Activated CD4-positive, alpha-beta T cell treated with anti-CD3 and anti-CD28 coated beads for 1 hour (primary cell): ENCODE data around the gene MGAM2.

Source experiments
- DNase-seq: peaks from one replicate; pipeline ENCODE4 v3.0.0-alpha.2; 2020

The MGAM2 gene

DNA sequence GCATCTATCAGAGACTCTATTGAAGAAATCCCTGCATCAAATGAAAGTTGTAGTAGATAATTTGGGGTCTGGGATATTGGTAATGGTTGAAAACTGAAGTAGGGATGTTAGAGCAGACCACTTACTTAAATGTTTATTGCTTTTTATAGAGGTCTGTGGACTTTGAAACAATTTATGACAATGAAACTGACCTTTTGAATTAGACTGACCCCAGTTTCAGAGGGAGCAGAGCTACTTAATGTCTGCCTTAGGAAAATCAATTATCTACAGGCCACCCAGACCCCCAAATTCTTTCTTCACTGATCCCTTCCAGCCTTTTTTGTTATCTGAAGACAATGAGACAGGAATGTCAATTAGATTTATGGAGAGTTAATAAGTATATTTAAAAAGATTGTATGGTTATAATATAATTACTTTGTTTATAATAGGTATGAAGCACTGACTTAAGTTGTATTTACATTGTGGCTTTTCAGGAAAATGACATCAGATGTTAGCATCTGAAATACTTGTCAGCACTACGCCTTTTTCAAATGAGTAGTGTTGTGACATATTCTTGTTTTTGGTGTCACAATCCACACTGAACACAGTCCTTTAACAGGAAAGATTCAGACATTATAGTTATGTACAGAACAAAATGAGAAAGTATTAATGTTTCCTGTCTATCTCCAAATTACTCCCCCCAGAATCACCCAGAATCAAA is 13.9 kb downstream of the MGAM2 start:
- no peak for DNase-seq

DNA sequence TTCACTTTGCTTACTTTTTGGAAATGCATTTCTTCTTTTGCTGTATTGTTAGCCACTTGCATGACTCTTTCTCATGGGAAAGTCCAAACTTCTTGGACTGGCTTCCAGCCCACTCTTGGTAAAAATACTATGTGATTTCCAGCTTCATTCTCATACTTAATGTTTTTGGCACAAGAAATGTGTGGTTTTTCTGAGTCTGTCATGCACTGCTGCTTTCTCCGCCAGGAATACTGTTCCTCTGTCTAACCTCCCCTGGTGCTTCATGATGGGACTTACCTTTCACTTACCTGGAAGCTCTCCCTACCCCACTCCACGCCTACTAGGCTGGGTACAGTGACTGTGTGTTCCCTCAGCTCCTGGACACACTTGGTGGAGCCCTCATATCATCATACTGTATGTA is 18.7 kb downstream of the MGAM2 start:
- no peak for DNase-seq

DNA sequence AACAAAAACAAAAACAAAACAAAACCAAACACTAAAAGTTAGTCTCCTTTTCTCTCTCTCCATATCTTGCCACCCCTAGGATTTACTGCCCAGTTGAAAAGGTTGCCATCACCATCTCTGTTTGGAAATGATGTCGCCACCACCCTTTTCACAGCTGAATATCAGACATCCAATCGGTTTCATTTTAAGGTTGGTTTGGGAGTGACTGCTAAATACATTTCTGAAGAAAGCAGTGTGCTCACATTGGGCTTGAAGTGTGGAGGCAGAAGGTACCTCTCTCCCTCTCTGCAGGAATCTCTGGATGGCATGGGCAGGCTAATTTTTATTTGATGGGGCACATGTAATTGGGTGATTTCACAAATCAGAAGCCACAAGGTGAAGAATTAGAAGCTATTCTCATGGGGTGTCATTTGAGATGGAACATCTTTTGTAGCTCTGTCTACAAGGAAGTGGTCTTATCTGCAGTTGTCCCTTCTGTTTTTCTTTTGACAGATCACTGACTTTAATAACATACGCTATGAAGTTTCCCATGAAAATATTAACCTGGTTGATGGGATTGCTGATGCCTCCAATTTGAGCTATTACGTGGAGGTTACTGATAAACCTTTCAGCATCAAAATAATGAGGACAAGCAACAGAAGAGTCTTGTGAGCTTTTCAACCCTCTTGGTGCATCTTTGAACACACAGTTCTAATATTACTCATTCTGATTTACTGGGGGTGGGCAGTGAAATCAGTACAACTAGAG is 20.1 kb downstream of the MGAM2 start:
- DNase-seq = no peak

DNA sequence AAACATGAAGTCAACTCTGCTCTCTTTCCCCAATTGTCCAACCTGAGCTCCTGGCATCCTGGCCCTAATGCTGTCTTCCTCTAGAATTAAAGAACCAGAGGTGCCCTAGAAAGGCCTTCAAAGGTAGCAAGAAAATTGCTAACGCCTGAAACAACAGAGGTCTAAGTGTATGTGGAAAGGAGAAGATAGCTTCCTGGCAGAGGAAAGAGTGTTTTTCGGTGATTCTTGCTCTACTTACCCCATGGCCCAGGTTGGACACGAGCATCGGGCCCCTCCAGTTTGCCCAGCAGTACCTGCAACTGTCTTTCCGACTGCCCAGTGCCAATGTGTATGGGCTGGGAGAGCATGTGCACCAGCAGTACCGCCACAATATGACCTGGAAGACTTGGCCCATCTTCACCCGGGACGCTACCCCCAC is 22.2 kb downstream of the MGAM2 start:
- no peak for DNase-seq

DNA sequence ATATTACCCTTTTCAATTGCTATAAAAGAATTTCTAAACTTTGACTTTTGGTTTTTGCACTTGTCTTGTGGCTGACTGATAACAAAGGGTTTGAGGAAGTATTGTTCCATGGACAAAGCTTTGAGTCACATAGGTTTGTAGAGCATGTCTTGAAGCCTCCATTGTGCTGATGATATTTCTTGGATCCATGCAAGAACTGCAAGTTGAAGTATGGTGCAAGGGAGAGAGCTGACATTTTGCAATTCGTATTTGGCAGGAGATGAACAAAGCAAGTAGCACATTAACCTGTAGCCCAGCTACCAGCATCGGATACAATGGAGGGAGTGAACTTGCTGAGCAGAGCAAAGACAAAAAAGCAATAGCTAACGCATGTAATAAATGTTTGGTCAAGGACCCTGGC is 23.4 kb downstream of the MGAM2 start:
- no peak for DNase-seq

DNA sequence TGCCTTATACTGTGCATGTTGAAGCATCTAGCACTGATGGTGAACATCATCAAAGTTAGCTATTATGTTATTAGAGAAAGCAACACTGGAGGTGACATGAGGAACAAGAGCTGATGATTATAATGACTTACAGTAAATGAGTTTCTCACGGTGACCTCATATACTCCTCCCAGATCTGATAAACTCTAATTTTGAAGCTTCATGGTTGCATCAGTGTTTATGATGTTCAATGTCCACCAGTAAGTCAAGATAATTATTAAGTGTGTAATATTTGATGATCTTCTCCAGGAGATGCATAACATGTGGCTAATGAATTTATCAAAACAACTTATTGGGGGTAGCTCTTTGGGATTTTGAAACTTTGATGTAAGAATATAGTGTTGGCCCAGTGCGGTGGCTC is 27.5 kb downstream of the MGAM2 start:
- DNase-seq = no peak

DNA sequence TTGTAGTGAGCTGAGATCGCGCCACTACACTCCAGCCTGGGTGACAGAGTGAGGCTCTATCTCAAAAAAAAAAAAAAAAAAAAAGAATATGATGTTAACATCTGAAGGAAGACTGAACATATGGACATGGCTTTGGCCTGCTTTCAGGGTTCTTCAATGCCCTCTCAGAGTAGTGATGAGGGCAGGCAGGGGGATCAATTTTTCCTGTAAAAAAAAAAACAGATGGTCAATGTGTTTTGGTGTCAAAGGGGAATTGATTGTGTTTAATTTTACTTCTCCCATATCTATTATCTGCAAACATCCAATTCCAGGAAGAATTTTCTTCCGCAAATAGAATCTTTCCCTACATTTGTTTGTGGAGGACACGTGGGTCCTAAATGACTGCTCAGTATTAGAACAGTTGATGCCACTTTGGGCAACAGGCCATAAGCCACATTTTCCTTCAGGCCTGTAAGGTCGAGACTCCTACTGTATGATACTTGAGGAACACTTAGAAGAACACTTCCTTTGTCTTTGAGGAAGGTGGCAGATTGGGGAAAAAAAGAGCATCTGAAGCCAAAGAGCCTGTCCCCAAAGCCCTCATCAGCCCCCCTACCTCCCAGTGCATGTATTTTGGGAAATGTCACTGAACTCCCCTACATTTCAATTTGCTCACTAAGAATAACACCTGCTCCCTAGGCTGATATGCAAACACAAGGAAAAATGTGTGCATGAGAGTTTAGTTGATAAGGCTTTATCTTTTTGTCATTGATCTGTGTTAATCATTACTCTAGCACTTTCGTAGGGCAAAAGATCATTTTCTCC is 28.3 kb downstream of the MGAM2 start:
- no peak for DNase-seq

DNA sequence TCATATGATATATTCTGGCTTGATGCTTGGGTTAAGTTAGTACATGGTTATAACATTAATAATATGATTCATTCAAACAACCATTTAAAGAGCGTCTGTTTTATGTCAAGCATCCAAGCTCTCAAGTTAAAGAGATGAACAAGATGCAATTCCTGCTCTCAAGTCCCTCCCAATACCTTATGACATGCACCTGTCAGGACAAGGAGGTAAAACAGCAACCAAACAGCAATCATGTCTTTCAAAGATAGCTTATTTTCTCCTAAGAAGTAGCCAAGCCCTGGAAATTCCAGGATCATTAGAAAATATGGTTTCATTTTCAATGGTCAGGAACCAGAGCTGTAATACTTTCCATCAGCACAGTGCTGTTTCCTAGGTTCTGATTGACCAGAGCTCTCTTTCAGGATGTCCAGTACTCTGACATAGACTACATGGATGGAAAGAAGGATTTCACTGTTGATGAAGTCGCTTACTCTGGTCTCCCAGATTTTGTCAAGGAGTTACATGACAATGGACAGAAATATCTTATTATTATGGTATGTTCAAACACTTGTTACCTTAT is 29.0 kb downstream of the MGAM2 start:
- no peak for DNase-seq

DNA sequence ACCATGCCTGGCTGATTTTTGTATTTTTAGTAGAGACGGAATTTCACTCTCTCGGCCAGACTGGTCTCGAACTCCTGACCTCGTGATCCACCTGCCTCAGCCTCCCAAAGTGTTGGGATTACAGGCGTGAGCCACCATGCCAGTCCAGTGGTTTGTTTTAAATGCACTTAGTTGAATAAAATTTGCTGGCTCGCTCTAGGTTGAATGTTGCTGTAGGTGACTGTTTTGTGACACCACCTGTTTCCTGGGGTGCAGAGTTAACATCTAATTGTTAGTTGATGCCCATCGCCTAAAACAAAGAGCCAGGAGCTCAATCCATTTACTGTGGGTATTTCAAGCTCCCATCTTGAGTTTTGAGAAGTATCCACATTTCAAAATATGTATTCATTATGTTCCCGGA is 31.2 kb downstream of the MGAM2 start:
- no peak for DNase-seq

DNA sequence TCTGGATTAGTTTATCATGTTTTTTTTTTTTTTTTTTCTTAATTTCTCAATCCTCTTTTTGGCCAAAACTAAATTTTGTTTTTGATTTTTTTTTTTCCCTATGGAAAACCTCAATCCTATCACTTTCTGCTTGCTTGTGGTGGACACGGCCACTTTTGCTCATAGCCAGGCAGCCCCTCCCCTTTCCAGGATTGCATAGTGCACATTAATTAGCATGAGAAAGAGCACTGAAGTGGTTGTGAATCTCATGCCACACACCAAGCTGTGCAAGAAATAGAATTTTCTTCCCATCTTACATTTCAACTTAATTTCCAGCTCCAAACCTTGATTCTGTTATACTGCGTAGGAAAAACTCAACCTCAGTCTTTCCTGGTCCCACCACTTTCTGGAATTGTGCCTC is 34.6 kb downstream of the MGAM2 start:
- DNase-seq = no peak

DNA sequence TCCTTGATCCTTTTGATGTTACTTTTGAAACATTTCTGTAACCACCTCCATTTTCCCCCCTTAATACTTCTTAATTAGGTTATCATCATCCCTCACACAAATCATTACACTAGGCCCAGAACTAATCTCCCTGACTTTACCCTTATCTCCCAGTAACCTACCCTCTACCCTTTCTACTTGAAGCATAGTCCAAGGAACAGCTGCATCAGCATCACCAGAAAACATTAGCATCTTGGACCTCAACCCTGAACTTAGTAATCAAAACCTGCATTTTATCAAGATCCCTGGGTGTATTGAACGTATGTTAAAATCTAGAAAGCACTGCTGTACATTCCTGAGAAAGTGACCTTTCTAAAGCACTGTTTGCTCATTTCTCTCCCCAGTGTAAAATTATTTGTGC is 38.8 kb downstream of the MGAM2 start:
- DNase-seq = no peak

DNA sequence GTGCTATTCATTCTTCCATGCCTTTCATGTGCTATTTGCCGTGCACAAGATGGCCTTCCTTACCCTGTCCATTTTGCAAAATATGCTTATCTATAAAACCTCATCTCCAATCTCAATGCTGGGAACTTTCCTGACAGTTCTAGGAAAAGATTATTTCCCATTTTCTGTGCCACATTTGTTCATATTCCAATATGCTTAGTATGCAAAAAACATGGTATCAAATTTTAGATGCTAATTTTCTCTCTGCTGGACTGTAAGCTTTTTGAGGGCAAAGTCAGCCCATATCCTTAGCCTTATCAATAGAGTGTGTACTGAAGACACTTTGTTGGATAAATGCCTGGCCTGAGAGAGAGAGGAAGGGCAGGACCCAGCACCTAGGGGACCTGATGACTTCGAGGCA is 39.4 kb downstream of the MGAM2 start:
- DNase-seq = no peak

DNA sequence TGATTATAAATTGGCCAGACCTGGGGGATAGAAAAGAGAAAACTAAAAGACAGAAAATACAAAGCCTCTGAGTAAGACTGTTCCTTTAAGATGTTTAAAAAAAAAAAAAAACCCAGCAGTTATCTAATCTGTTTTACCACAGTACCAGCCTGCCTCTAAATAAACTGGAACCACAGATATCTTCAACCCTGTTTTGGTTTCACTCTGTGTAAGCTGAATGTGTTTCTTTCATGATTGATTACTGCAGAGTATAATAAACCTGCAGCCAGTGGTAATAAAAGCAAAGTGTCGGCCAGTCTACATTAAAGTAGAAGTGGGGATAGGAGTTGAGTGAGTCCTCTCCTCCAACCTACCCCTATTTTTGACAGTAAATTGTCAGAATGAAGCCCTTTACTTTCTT is 40.6 kb downstream of the MGAM2 start:
- no peak for DNase-seq

DNA sequence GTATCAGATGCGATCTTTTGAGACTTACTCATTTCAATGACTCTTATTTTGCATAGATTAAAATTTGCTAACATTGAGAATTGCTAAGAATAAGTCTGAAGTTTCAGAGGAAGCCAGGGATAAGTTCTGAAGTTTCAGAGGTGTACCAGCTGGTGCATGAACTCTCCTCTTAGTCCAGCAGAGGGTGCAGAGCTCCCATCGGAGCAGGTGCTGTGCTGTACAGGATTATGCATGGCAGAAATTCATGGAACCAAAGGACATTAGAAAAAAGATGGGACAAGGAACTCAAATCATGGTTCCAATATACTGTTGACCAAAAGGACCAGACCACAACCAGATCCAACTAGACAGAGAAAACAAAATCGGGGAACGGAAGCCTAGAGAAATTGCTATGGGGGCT is 41.9 kb downstream of the MGAM2 start:
- no peak for DNase-seq

DNA sequence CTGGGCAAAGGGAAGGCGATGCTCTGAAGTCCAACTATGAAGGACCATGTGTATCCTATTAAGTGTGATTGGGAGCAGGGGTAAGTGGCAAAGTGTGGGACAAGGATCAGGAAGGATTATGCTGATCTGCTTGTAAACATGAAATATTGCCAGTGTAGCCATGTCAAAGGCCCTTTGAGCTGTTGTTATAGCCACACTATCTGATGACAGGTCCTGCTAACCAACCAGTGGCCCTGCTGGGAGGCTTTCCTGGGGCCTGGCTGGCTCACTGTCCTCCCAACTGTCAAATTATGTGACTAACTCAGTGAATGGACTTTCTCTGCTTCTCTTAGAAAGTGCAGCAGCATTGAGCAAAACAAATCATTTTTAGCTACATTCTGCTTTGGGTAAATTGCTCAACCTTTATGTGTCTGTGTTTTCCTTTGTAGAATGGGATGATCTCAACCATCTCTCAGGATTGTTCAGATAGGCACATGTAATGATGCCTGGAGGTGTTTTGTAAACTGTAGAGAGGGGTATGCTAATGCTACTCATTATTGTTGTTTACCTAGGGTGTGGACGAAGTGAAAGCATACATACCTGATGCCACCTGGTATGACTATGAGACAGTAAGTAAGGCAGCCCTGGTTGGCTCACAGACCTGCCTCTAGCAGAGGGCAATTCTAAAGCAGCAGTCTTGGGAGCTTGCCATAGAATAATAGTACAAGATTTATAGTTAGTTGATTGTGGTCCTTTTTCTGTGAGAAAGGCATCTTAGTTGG is 47.4 kb downstream of the MGAM2 start:
- no peak for DNase-seq

DNA sequence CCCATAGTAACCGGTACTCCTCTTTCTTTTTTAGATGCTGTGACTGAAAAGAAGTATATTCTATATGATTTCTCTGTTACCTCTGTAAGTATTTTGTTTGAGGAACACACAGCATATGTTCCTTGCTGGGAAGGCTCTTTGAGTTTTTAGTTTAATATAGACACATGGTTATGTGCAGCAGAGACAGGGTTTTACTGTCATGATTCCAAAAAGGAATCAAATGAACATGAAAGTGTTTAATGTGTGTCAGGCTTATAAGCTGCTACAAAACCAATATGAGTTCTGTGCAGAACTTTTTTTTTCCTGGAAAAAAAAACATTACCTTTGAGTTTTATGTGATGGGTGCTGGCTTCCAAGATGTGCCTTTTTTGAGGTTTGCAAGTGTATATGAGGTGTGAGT is 50.4 kb downstream of the MGAM2 start:
- DNase-seq = no peak

DNA sequence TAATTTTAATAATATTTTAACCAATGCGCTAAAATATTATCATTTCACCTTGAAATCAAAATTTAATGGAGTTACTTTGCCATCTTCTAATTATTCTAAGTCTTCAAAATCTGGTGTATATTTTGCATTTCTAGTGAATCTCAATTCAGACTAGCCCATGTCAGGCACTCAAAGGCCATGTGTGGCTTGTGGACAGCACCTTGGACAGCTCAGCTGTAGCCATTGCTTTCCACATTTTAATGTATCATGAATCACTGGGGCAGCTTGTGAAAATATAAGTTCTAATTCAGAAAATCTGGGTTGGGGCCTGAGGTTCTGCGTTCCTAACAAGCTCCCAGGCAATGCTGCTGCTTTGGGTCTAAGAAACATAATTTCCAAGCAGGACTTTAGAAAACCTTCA is 57.2 kb downstream of the MGAM2 start:
- no peak for DNase-seq

DNA sequence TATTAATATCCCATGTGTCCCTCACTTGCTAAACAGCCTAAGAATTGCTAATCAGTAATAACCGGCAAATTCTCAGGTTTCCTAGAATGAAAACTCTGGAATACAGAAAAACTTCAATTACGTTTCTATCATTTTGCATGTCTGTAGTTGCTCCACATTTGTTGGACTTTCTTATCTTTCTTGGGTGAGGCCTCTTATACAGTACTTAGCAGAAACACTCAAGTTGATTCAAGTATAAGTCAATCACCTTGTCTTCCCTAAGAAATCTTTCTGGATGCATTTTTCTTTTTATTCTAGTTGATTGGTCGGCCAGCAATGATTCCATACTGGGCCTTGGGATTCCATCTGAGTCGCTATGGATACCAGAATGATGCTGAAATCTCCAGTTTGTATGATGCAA is 61.4 kb downstream of the MGAM2 start:
- DNase-seq = no peak

DNA sequence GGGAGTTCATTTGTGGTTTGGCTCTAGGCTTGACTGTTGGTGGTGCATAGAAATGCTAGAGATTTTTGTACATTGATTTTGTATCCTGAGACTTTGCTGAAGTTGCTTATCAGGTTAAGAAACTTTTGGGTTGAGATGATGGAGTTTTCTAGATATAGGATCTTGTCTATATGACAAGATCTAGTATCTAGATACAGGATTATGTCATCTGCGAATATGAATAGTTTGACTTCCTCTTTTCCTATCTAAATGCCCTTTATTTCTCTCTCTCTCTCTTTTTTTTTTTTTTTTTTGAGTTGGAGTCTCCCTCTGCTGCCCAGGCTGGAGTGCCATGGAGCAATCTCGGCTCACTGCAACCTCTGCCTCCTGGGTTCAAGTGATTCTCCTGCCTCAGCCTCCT is 62.9 kb downstream of the MGAM2 start:
- DNase-seq = no peak

DNA sequence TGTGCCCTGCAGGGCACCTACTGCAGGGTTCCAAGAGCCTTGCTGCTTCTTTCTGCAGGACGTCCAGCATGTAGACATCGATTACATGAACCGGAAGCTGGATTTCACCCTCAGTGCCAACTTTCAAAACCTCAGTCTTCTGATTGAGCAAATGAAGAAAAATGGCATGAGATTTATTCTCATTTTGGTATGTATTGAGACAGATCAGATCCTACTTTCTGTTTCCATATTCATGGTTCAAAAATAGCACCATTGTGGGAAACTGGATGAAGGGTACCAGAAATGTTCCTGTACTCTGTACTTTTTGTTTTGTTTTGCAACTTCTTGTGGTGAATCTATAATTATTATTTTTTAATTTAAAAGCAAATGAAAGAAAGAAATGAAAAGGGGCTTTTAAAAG is 64.1 kb downstream of the MGAM2 start:
- DNase-seq = no peak

DNA sequence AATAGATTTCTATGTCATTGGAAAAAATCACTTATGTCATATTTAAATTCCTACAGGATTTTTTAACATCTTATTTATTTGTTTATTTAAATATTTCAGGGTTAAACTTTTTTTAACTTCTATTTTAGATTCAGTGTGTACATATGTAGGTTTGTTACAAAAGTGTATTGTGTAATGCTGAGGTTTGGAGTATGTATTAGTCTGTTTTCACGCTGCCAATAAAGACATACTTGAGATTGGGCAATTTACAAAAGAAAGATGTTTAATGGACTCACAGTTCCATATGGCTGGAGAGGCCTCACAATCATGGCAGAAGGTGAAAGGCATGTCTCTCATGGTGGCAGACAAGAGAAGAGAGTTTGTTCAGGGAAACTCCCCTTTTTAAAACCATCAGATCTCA is 65.4 kb downstream of the MGAM2 start:
- DNase-seq = no peak

DNA sequence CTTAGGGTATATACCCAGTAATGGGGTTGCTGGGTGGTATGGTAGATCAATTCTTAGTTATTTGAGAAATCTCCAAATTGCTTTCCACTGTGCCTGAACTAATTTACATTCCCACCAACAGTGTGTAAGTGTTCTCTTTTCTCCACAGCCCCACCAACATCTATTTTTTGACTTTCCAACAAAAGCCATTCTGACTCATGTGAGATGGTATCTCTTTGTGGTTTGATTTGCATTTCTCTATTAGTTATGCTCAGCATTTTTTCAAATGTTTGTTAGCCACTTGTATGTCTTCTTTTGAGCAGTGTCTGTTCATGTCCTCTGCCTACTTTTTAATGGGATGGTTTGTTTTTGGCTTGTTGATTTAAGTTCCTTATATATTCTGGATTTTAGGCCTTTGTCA is 66.4 kb downstream of the MGAM2 start:
- DNase-seq = no peak

DNA sequence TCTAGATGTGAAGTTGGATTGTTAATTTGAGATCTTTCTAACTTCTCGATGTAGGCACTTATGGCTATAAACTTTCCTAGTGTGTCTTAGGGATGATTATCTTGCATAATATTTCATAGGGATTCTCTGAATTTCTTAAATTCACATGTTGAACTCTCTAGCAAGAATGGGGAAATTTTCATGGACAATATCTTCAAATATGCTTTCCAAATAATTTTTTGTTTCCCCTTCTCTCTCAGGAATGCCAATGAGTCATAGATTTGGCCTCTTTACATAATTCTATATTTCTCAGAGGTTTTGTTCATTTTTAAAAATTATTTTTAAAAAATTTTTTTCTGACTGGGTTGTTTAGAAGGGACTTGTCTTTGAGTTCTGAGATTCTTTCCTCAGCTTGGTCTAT is 68.9 kb downstream of the MGAM2 start:
- no peak for DNase-seq
